ENCODE data around the gene MAOA. TPM values are rescaled to one million over a fixed set of nuclear protein-coding genes. Genes with fewer than 3 reads are reported as not detected.

The MAOA gene
- total RNA-seq, 1 donor from 2014 or later: 0.30 TPM

- DNase-seq (ENCODE audit: low read depth, low spot score): no peak
Measured at GRCh38 chrX:43747476-43747875, 91.4 kb downstream of the MAOA start.

GRCh38 chrX:43750248-43750676 is 94.2 kb downstream of the MAOA start:
- H3K27me3 Mint-ChIP-seq (ENCODE audit: low read depth): no peaks in the 10 kb centered on the region
- no peaks in the 10 kb centered on the region for H3K36me3 Mint-ChIP-seq (ENCODE audit: low read depth)
- no peaks in the 10 kb centered on the region for H3K4me1 Mint-ChIP-seq
- H3K27ac Mint-ChIP-seq (ENCODE audit: unreplicated experiment): no peak overlapping the region
- TF ChIP-seq CTCF (conservative IDR thresholded peaks at IDR 0.05): peak; percentile 76
- no peak overlapping the region for H3K4me3 Mint-ChIP-seq
- peaks cover 2% of the 10 kb centered on the region for H3K9me3 Mint-ChIP-seq
- peak; percentile 2 for DNase-seq (ENCODE audit: low read depth, low spot score)

More at GRCh38 chrX:43747476-43747875, 91.4 kb downstream of the MAOA start:
- Mint-ChIP-seq H3K27me3 (ENCODE audit: low read depth) (no peaks in the 10 kb centered on the region), H3K4me3 (no peak overlapping the region), H3K27ac (ENCODE audit: unreplicated experiment) (no peak overlapping the region), H3K36me3 (ENCODE audit: low read depth) (no peaks in the 10 kb centered on the region), H3K4me1 (no peaks in the 10 kb centered on the region), H3K9me3 (peaks cover 2% of the 10 kb centered on the region)
- no peak for TF ChIP-seq CTCF (conservative IDR thresholded peaks at IDR 0.05)

- Mint-ChIP-seq H3K4me3 (no peak overlapping the region), H3K9me3 (peaks cover 2% of the 10 kb centered on the region), H3K36me3 (ENCODE audit: low read depth) (peaks cover 2% of the 10 kb centered on the region), H3K4me1 (no peaks in the 10 kb centered on the region), H3K27ac (ENCODE audit: unreplicated experiment) (no peak overlapping the region), H3K27me3 (ENCODE audit: low read depth) (no peaks in the 10 kb centered on the region)
- no peak for TF ChIP-seq CTCF (conservative IDR thresholded peaks at IDR 0.05)
- DNase-seq (ENCODE audit: low read depth, low spot score): no peak
Measured at GRCh38 chrX:43753637-43754036, 97.5 kb downstream of the MAOA start.

GRCh38 chrX:43756076-43756475 is 100.0 kb downstream of the MAOA start:
- DNase-seq (ENCODE audit: low read depth, low spot score): no peak
- Mint-ChIP-seq H3K36me3 (ENCODE audit: low read depth) (peaks cover 2% of the 10 kb centered on the region), H3K27ac (ENCODE audit: unreplicated experiment) (no peak overlapping the region), H3K4me3 (no peak overlapping the region), H3K4me1 (no peaks in the 10 kb centered on the region), H3K27me3 (ENCODE audit: low read depth) (no peaks in the 10 kb centered on the region), H3K9me3 (no peaks in the 10 kb centered on the region)
- TF ChIP-seq CTCF (conservative IDR thresholded peaks at IDR 0.05): no peak

- no peak for DNase-seq (ENCODE audit: low read depth, low spot score)
- no peak for TF ChIP-seq CTCF (conservative IDR thresholded peaks at IDR 0.05)
- H3K4me3 Mint-ChIP-seq: no peak overlapping the region
- no peaks in the 10 kb centered on the region for H3K27me3 Mint-ChIP-seq (ENCODE audit: low read depth)
- no peaks in the 10 kb centered on the region for H3K4me1 Mint-ChIP-seq
- H3K27ac Mint-ChIP-seq (ENCODE audit: unreplicated experiment): no peak overlapping the region
- H3K9me3 Mint-ChIP-seq: no peaks in the 10 kb centered on the region
- H3K36me3 Mint-ChIP-seq (ENCODE audit: low read depth): peaks cover 2% of the 10 kb centered on the region
Measured at GRCh38 chrX:43758044-43758443, 101.9 kb downstream of the MAOA start.

All from neural crest cell (in vitro differentiated cells).